ENCODE measurements around the gene CAVIN4. TPM values are rescaled to one million over a fixed set of nuclear protein-coding genes. Genes with fewer than 3 reads are reported as not detected.

The CAVIN4 gene
- total RNA-seq, 6 experiments from 2014 or later: 0.34 to 1.5 (median 0.51) TPM

GRCh38 chr9:100637787-100638186, 59.9 kb downstream of the CAVIN4 start:
- Mint-ChIP-seq H3K36me3 (ENCODE audit: low read depth) (no peaks in the 10 kb centered on the region), H3K9me3 (no peaks in the 10 kb centered on the region), H3K27ac (no peak overlapping the region), H3K4me3 (no peak overlapping the region), H3K4me1 (ENCODE audit: low read depth) (no peaks in the 10 kb centered on the region), H3K27me3 (ENCODE audit: insufficient read depth) (peaks cover 2% of the 10 kb centered on the region)
- no peak for TF ChIP-seq CTCF (IDR thresholded peaks at IDR 0.05)
- DNase-seq: no peak

Other genes starting within 250 kb of the CAVIN4 start
- gene TEX10, start 225.1 kb upstream of the CAVIN4 start, total RNA-seq (2021; fragmentation: NEBNext Ultra II Directional; extraction: Animal tissue kit (Norgen Biotek cat#: 25700)): 10 to 100 TPM; 25.7 to 29.5 (median 25.9) TPM
- gene MSANTD3, start 150.9 kb upstream of the CAVIN4 start, total RNA-seq (2021; fragmentation: NEBNext Ultra II Directional; extraction: Animal tissue kit (Norgen Biotek cat#: 25700)): 10 to 100 TPM; 56.9 to 76.1 (median 71.2) TPM
- gene TMEFF1, start 104.9 kb upstream of the CAVIN4 start, total RNA-seq (2021; fragmentation: NEBNext Ultra II Directional; extraction: Animal tissue kit (Norgen Biotek cat#: 25700)): 1 to 10 TPM; 1.3 to 2.4 (median 1.6) TPM

Data from HFFc6 (cell line).